ENCODE data around the gene MT1H. TPM values are rescaled to one million over a fixed set of nuclear protein-coding genes. Genes with fewer than 3 reads are reported as not detected.

The MT1H gene
- polyA plus RNA-seq, 1 donor (not counting 4 experiments of a cell fraction or from before 2014, with no cell fraction given) = 0.79 TPM

DNA sequence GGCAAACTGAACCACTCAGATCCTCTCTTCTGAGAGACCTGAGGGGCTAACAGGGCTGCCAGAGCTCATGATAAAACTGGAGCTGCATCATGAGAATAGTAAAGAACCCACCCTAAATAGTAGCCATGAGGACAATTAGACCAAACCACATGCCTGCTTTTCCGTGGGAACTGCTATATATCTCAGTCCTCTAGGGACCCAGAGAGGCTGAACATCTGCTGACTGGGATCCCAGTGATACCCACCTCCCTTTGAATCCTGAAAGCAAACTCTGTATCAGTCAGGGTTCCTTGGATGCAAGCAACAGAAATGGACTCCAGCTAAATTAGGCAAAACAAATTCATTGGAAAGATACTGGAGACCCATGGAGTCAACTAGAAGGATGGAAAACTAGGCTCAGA lies 19.1 kb downstream of the MT1H start:
- H3K27me3 ChIP-seq (ENCODE audit: control insufficient read depth, extremely low read depth, insufficient read depth, low read length) = no peaks in the 10 kb centered on the region
- H3K36me3 ChIP-seq (ENCODE audit: control insufficient read depth in 2 of 2, extremely low read depth in 1 of 2, insufficient read depth in 2 of 2, low read length in 2 of 2) = peaks cover 0 to 3% of the 10 kb centered on the region in 2 experiments
- no peaks in the 10 kb centered on the region for H3K9me1 ChIP-seq (ENCODE audit: control insufficient read depth, extremely low read depth, insufficient read depth, low read length)
- no peak overlapping the region for H3K27ac ChIP-seq (ENCODE audit: control insufficient read depth, insufficient read depth, low read length)
- no peak overlapping the region for H3K9ac ChIP-seq (ENCODE audit: control insufficient read depth, extremely low read depth, insufficient read depth, low read length)
- no peak overlapping the region for H3K4me2 ChIP-seq (ENCODE audit: control insufficient read depth, extremely low read depth, insufficient read depth, low read depth, low read length)
- H3K9me3 ChIP-seq (ENCODE audit: control insufficient read depth, low read depth, low read length) = peaks cover 1% of the 10 kb centered on the region
- H3K4me1 ChIP-seq (ENCODE audit: control insufficient read depth, extremely low read depth, insufficient read depth, low read length) = peaks cover 39% of the 10 kb centered on the region
- H2AFZ ChIP-seq (ENCODE audit: control insufficient read depth, low read length) = no peak overlapping the region
- TF ChIP-seq, protein P1, sequence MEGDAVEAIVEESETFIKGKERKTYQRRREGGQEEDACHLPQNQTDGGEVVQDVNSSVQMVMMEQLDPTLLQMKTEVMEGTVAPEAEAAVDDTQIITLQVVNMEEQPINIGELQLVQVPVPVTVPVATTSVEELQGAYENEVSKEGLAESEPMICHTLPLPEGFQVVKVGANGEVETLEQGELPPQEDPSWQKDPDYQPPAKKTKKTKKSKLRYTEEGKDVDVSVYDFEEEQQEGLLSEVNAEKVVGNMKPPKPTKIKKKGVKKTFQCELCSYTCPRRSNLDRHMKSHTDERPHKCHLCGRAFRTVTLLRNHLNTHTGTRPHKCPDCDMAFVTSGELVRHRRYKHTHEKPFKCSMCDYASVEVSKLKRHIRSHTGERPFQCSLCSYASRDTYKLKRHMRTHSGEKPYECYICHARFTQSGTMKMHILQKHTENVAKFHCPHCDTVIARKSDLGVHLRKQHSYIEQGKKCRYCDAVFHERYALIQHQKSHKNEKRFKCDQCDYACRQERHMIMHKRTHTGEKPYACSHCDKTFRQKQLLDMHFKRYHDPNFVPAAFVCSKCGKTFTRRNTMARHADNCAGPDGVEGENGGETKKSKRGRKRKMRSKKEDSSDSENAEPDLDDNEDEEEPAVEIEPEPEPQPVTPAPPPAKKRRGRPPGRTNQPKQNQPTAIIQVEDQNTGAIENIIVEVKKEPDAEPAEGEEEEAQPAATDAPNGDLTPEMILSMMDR (optimal IDR thresholded peaks at IDR 0.05 in 1 of 3, IDR thresholded peaks at IDR 0.05 in 1 of 3, conservative IDR thresholded peaks at IDR 0.05 in 1 of 3; ENCODE audit: extremely low read depth in 1 of 3, insufficient read depth in 2 of 3, low read length in 3 of 3) = no peak
- TF ChIP-seq EZH2 (IDR thresholded peaks at IDR 0.05; ENCODE audit: low read length) = no peak
- dilution Hi-C loops (cut with MboI; ENCODE audit: extremely low pct_ligation_motif_present, low sequenced_read_pairs) = no loop called here
- FAIRE-seq (no peak), DNase-seq (ENCODE audit: low read depth, low spot score) (no peak)
- H3K79me2 ChIP-seq (ENCODE audit: control insufficient read depth, insufficient read depth, low read length) = no peaks in the 10 kb centered on the region
- H4K20me1 ChIP-seq (ENCODE audit: control insufficient read depth, extremely low read depth, insufficient read depth, low read length) = no peaks in the 10 kb centered on the region
- H3K4me3 ChIP-seq (ENCODE audit: control insufficient read depth in 2 of 3, extremely low read depth in 1 of 3, insufficient read depth in 2 of 3, low read depth in 1 of 3, low read length in 3 of 3) = no peak overlapping the region

DNA sequence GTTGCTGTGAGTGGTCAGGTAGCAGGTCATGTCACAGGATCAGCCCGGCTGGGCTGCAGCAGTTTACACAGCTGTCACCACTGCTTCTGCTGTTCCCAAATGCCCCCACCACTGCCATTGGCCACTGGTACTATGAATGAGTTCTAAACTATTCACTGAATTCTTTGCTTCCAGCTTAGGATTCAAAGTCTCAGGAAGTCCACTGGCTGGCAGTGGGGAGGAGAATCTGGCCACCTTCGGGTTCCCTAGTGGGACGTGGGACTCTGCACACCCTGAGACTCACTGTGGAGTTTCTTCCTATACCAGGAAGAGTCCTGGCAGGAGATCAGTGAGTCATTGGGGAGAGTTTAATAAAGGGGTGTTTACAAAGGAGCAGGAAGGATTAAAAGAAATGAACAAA lies 19.6 kb downstream of the MT1H start:
- dilution Hi-C loops (cut with MboI; ENCODE audit: extremely low pct_ligation_motif_present, low sequenced_read_pairs) = no loop called here
- Histone ChIP-seq H3K9ac (ENCODE audit: control insufficient read depth, extremely low read depth, insufficient read depth, low read length) (no peak overlapping the region), H4K20me1 (ENCODE audit: control insufficient read depth, extremely low read depth, insufficient read depth, low read length) (no peaks in the 10 kb centered on the region), H3K27me3 (ENCODE audit: control insufficient read depth, extremely low read depth, insufficient read depth, low read length) (no peaks in the 10 kb centered on the region), H3K9me3 (ENCODE audit: control insufficient read depth, low read depth, low read length) (peaks cover 1% of the 10 kb centered on the region), H3K4me3 (ENCODE audit: control insufficient read depth in 2 of 3, extremely low read depth in 1 of 3, insufficient read depth in 2 of 3, low read depth in 1 of 3, low read length in 3 of 3) (no peak overlapping the region), H3K4me1 (ENCODE audit: control insufficient read depth, extremely low read depth, insufficient read depth, low read length) (peaks cover 35% of the 10 kb centered on the region), H3K27ac (ENCODE audit: control insufficient read depth, insufficient read depth, low read length) (no peak overlapping the region), H2AFZ (ENCODE audit: control insufficient read depth, low read length) (no peak overlapping the region), H3K9me1 (ENCODE audit: control insufficient read depth, extremely low read depth, insufficient read depth, low read length) (no peaks in the 10 kb centered on the region), H3K4me2 (ENCODE audit: control insufficient read depth, extremely low read depth, insufficient read depth, low read depth, low read length) (no peak overlapping the region), H3K79me2 (ENCODE audit: control insufficient read depth, insufficient read depth, low read length) (no peaks in the 10 kb centered on the region), H3K36me3 (ENCODE audit: control insufficient read depth in 2 of 2, extremely low read depth in 1 of 2, insufficient read depth in 2 of 2, low read length in 2 of 2) (peaks cover 0 to 1% of the 10 kb centered on the region in 2 experiments)
- no peak for DNase-seq (ENCODE audit: low read depth, low spot score)
- FAIRE-seq = peak; percentile 23
- TF ChIP-seq, protein P1 (optimal IDR thresholded peaks at IDR 0.05 in 1 of 3, IDR thresholded peaks at IDR 0.05 in 1 of 3, conservative IDR thresholded peaks at IDR 0.05 in 1 of 3; ENCODE audit: extremely low read depth in 1 of 3, insufficient read depth in 2 of 3, low read length in 3 of 3) = no peak
- TF ChIP-seq EZH2 (IDR thresholded peaks at IDR 0.05; ENCODE audit: low read length) = no peak
